Measurements from ENCODE around the gene CAB39L.

CAB39L gene

DNA sequence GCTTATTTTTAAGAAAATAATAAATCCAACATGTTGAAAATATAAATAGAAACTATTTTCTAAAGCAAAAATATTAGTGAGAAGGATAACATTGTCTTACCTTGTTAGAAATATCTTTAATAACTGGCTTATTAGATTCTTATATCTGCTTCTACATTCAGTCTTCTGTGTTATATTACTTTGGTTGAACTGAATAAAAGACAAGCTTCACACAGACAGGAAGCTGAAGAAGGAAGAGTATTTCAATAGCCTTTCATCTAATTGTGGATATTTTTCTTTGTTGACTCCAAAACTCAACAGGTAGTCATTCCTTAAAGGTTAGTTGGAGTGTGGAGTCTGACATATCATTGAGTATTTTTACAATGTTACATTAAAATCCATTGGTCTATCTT, 11.1 kb upstream of the CAB39L start:
- Histone ChIP-seq H3K36me3 (no peaks in the 10 kb centered on the region), H3K4me1 (no peaks in the 10 kb centered on the region), H3K27me3 (no peaks in the 10 kb centered on the region), H3K4me3 (ENCODE audit: low read depth, low read length) (no peak overlapping the region), H3K9me3 (no peaks in the 10 kb centered on the region)
- TF ChIP-seq, protein P1, sequence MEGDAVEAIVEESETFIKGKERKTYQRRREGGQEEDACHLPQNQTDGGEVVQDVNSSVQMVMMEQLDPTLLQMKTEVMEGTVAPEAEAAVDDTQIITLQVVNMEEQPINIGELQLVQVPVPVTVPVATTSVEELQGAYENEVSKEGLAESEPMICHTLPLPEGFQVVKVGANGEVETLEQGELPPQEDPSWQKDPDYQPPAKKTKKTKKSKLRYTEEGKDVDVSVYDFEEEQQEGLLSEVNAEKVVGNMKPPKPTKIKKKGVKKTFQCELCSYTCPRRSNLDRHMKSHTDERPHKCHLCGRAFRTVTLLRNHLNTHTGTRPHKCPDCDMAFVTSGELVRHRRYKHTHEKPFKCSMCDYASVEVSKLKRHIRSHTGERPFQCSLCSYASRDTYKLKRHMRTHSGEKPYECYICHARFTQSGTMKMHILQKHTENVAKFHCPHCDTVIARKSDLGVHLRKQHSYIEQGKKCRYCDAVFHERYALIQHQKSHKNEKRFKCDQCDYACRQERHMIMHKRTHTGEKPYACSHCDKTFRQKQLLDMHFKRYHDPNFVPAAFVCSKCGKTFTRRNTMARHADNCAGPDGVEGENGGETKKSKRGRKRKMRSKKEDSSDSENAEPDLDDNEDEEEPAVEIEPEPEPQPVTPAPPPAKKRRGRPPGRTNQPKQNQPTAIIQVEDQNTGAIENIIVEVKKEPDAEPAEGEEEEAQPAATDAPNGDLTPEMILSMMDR (IDR thresholded peaks at IDR 0.05; ENCODE audit: low read depth, low read length): no peak
- DNase-seq: no peak

DNA sequence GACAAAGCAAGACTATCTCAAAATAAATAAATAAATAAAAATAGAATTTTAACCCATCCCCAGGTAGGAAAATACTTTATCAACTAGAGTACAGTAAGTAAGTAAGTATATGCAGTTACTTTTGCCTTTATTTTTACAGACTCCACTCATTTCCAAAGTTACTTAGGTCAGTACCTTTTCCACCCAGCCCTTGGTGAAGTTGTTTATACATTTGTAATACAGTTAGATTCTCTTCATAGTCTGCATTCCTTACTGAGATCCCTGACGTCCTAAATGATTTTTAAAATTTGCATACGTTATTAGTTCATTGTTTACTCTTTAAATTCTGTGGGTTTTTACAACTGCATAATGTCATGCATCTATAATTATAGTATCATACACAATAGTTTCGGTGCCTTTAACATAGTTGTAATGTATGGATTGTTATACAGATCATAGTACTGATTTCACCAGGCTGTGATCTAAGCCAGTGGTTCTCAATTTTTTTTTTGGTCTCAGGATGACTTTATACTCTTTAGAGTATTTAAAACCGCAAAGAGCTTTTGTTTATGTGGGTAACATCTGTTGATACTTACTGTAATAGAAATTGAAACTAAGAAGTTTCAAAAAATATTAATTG, 10.6 kb upstream of the CAB39L start:
- TF ChIP-seq, protein P1 (IDR thresholded peaks at IDR 0.05; ENCODE audit: low read depth, low read length): no peak
- Histone ChIP-seq H3K27me3 (no peaks in the 10 kb centered on the region), H3K36me3 (no peaks in the 10 kb centered on the region), H3K9me3 (no peaks in the 10 kb centered on the region), H3K4me1 (no peaks in the 10 kb centered on the region), H3K4me3 (ENCODE audit: low read depth, low read length) (no peak overlapping the region)
- DNase-seq: no peak

DNA sequence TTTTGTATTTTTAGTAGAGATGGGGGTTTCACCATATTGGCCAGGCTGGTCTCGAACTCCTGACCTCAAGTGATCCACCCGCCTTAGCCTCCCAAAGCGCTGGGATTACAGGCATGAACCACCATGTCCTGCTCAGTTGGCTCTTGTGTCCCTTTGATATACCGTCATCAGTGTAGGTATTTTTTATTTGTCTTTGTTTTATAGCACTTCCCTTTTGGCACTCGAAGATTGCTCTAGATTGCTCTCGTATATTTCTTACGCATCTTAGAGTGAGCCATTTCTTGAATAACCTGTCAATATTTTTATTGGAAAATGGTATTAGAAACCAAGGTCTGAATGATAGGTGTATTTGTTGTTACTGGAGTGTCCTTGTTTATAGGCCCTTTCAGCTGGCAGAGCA, 9.6 kb upstream of the CAB39L start:
- H3K9me3 ChIP-seq: no peaks in the 10 kb centered on the region
- no peaks in the 10 kb centered on the region for H3K27me3 ChIP-seq
- TF ChIP-seq, protein P1 (IDR thresholded peaks at IDR 0.05; ENCODE audit: low read depth, low read length): no peak
- H3K36me3 ChIP-seq: no peaks in the 10 kb centered on the region
- no peak overlapping the region for H3K4me3 ChIP-seq (ENCODE audit: low read depth, low read length)
- DNase-seq: no peak
- no peaks in the 10 kb centered on the region for H3K4me1 ChIP-seq

DNA sequence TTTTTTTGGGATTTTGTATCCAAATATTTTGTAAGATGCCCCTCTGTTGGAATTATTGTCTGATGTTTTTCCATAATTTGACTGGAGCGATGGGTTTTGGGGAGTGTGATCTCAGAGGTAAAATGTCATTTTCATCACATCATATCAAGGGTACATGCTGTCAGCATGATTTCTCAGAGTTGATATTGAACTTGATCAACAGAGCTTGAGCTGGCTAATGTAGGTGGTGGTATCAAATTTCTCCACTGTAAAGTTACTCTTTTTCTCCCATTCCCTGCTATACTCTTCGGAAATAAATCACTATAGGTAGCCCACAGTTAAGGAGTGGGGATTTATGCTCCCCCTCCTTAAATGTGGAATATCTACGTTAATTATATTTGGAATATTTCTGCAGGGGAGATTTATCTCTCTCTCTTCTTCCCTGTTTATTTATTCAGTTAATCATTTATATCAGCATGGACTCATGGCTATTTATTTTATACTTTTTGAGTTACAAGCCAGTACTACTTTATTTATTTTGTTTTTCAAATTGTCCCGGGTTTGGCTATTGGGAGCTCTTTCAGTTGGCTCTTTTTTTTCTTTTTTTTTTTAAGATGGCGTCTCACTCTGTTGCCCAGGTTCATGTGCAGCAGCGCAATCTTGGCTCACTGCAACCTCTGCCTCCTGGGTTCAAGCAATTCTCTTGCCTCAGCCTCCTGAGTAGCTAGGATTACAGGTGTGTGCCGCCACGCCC, 9.0 kb upstream of the CAB39L start:
- no peak overlapping the region for H3K4me3 ChIP-seq (ENCODE audit: low read depth, low read length)
- TF ChIP-seq, protein P1 (IDR thresholded peaks at IDR 0.05; ENCODE audit: low read depth, low read length): no peak
- no peaks in the 10 kb centered on the region for H3K36me3 ChIP-seq
- no peaks in the 10 kb centered on the region for H3K9me3 ChIP-seq
- no peaks in the 10 kb centered on the region for H3K27me3 ChIP-seq
- DNase-seq: no peak
- no peaks in the 10 kb centered on the region for H3K4me1 ChIP-seq

DNA sequence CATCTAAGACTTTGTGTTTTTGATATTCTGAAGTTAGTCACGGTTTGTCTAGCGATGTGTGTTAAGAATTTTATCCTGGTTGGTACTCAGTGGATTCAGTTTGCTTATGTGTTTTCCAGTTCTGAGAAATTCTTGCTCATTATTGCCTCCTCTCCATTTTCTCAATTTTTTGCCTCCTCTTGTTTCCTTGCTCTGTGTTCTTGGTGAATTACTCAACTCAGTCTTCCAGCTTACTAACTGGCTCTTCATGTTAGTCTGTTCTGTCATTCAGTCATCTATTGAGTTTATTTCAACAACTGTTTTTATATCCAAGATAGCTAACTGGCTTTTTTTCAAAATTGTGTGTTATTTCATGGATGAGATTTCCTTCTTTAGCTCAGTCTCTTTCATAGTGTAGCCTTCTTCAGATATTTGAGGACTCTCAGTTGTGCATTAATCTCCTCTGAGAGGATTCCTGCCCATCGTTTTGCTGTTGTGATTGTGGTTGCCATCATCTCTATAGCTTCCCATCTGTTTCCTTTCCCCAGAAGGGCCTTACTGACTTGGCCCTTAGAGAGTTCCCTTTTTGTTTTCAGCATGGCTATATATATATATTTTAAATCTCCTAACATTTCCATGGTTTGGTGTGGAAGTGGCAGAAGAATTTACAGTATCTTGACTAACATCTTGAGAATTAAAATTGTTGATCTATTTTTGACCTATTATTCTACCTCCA, 6.4 kb upstream of the CAB39L start:
- Histone ChIP-seq H3K4me3 (ENCODE audit: low read depth, low read length) (no peak overlapping the region), H3K4me1 (no peaks in the 10 kb centered on the region), H3K36me3 (no peaks in the 10 kb centered on the region), H3K27me3 (no peaks in the 10 kb centered on the region), H3K9me3 (no peaks in the 10 kb centered on the region)
- DNase-seq: no peak
- TF ChIP-seq, protein P1 (IDR thresholded peaks at IDR 0.05; ENCODE audit: low read depth, low read length): no peak

DNA sequence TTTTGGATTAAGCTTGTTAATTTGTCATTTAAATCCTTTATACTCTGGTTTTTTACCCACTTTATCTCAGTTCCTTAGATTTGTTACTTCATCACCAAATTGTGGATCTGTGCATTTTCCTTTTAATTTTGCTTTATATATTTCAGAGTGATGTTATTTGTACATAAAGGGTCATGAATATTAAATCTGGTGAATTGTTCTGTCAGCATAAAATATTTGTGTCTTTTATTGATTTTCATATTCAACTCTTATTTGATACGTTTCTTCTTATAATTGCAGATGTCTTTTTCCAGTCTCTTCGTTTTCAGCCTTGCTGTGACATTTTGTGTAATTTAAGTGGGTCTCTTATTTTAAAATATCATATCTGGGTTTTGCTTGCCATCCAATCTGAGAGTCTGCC, 4.9 kb upstream of the CAB39L start:
- H3K27me3 ChIP-seq: no peaks in the 10 kb centered on the region
- H3K9me3 ChIP-seq: no peaks in the 10 kb centered on the region
- DNase-seq: no peak
- H3K4me3 ChIP-seq (ENCODE audit: low read depth, low read length): no peak overlapping the region
- no peaks in the 10 kb centered on the region for H3K4me1 ChIP-seq
- TF ChIP-seq, protein P1 (IDR thresholded peaks at IDR 0.05; ENCODE audit: low read depth, low read length): no peak
- no peaks in the 10 kb centered on the region for H3K36me3 ChIP-seq

Data from BE2C (cell line).